ENCODE results near the gene LLCFC1.

- TF ChIP-seq CTCF (IDR thresholded peaks at IDR 0.05; ENCODE audit: low read length): peak; percentile 47
- no peak for TF ChIP-seq EZH2phosphoT487 (IDR thresholded peaks at IDR 0.05; ENCODE audit: low read length)
Observed at GRCh38 chr7:142939226-142939910, at the start of gene LLCFC1.

Data from MM.1S (cell line).